OCI-LY7 (cell line): Measurements from ENCODE around the gene TCAIM. TPM values are rescaled to one million over a fixed set of nuclear protein-coding genes. Genes with fewer than 3 reads are reported as not detected.

Source experiments
- BruUV-seq: library from RNA; stranded (reverse); fragments of 400-500 nt; replicated peaks from 2 replicates; lab custom pipeline; 2021; lab: Mats Ljungman, UMichigan
- CTCF ChIA-PET: fragments of 300-600 bp; sonication (Branson Sonifier 250); formaldehyde crosslinking; loops from one replicate; lab custom pipeline; 2022; ENCODE audit warnings: antibody characterized with exemption; ENCODE audit not compliant: unreplicated experiment; lab: Charles Lee
- POLR2A ChIA-PET: fragments of 300-600 bp; sonication (Branson Sonifier 250); formaldehyde crosslinking; loops from one replicate; lab custom pipeline; 2022; ENCODE audit warnings: antibody characterized with exemption; lab: Charles Lee
- DNase-seq: peaks from one replicate; pipeline ENCODE4 v3.0.0-alpha.2; 2015; ENCODE audit warnings: low spot score
- H2AFZ ChIP-seq: fragments of 200-600 bp; sonication (generic), shearing (Covaris generic); 2 replicates; pipeline ENCODE4 v1.6.1; 2014; ENCODE audit warnings: mild to moderate bottlenecking, antibody characterized with exemption, low read length, moderate library complexity
- H3K27ac ChIP-seq: fragments of 200-600 bp; sonication (generic); 2 replicates; pipeline ENCODE4 v1.5.1; 2014; ENCODE audit warnings: mixed run types, low read depth, mild to moderate bottlenecking, moderate library complexity, low read length, inconsistent platforms; ENCODE audit not compliant: poor library complexity, severe bottlenecking
- H3K36me3 ChIP-seq: fragments of 200-600 bp; sonication (generic); 2 replicates; pipeline ENCODE4 v1.6.1; 2014; ENCODE audit warnings: mild to moderate bottlenecking, antibody characterized with exemption, low read length, moderate library complexity, mixed read lengths; ENCODE audit not compliant: insufficient read depth
- H3K4me1 ChIP-seq: fragments of 200-600 bp; sonication (generic); 2 replicates; pipeline ENCODE4 v1.5.1; 2014; ENCODE audit warnings: mild to moderate bottlenecking, low read length; ENCODE audit not compliant: insufficient read depth, poor library complexity, severe bottlenecking
- H3K4me2 ChIP-seq: fragments of 200-600 bp; sonication (generic); 2 replicates; pipeline ENCODE4 v1.6.1; 2014; ENCODE audit warnings: mild to moderate bottlenecking, low read length
- H3K4me3 ChIP-seq: fragments of 200-600 bp; sonication (generic); 2 replicates; pipeline ENCODE4 v1.5.1; 2014; ENCODE audit warnings: mild to moderate bottlenecking, low read depth, low read length; ENCODE audit not compliant: poor library complexity, severe bottlenecking
- H3K79me2 ChIP-seq: fragments of 200-600 bp; sonication (generic); 2 replicates; pipeline ENCODE4 v1.6.1; 2016; ENCODE audit warnings: low read depth, mild to moderate bottlenecking, low read length, moderate library complexity, mixed read lengths; ENCODE audit not compliant: insufficient read depth
- H3K9me2 ChIP-seq: fragments of 200-600 bp; sonication (generic); 2 replicates; pipeline ENCODE4 v1.6.1; 2016; ENCODE audit warnings: mild to moderate bottlenecking, low read length, mixed read lengths; ENCODE audit not compliant: insufficient read depth
- H3K9me3 ChIP-seq: fragments of 200-600 bp; sonication (generic); 2 replicates; pipeline ENCODE4 v1.6.1; 2014; ENCODE audit warnings: mild to moderate bottlenecking, mixed run types, low read length, mixed read lengths
- H4K20me1 ChIP-seq: fragments of 200-600 bp; sonication (generic); 2 replicates; pipeline ENCODE4 v1.6.1; 2014; ENCODE audit warnings: mild to moderate bottlenecking, antibody characterized with exemption, low read length, moderate library complexity, mixed read lengths; ENCODE audit not compliant: insufficient read depth
- EZH2phosphoT487 ChIP-seq: fragments of 200-600 bp; sonication (generic); IDR thresholded peaks from 2 replicates; pipeline ENCODE4 v1.6.1; 2018; ENCODE audit warnings: low read depth, borderline replicate concordance, mild to moderate bottlenecking, mixed run types, antibody characterized with exemption, low read length, moderate library complexity, mixed read lengths
- intact Hi-C: fragments of 100-400 bp; cut with micrococcal nuclease; formaldehyde crosslinking; loops from one replicate; pipeline ENCODE4 v1.10.0; 2022; ENCODE audit not compliant: unreplicated experiment
- total RNA-seq, 2 experiments: library from RNA; depleted of rRNA in 1 of 2; stranded (reverse); fragments of >200 nt in 1 of 2; shearing (Covaris generic) in 1 of 2; gene quantifications; 2 replicates each; pipeline ENCODE4 v1.2.3, GENCODE V29; 2014 to 2022
- TF ChIP-seq, protein P1 (sequence below): fragments of 200-600 bp; sonication (generic); conservative IDR thresholded peaks from 2 replicates; pipeline ENCODE4 v1.5.1; 2014; ENCODE audit warnings: mild to moderate bottlenecking, antibody characterized with exemption, low read length, moderate library complexity, mixed read lengths

TCAIM gene
- total RNA-seq, 2 experiments from 2014 or later = 15.2 to 24.0 TPM

GRCh38 chr3:44301746-44302145 lies 36.8 kb upstream of the TCAIM start:
- ChIA-PET CTCF (no interaction called here), POLR2A (no interaction called here)
- Histone ChIP-seq H2AFZ (no peak overlapping the region), H3K4me1 (no peaks in the 10 kb centered on the region), H3K4me3 (no peak overlapping the region), H4K20me1 (no peaks in the 10 kb centered on the region), H3K9me3 (no peaks in the 10 kb centered on the region), H3K36me3 (no peaks in the 10 kb centered on the region), H3K4me2 (no peak overlapping the region), H3K9me2 (no peaks in the 10 kb centered on the region), H3K79me2 (no peaks in the 10 kb centered on the region), H3K27ac (no peak overlapping the region)
- DNase-seq = no peak
- intact Hi-C loops = no loop called here
- no TSS peak for BruUV-seq
- no peak for TF ChIP-seq EZH2phosphoT487
- TF ChIP-seq, protein P1, sequence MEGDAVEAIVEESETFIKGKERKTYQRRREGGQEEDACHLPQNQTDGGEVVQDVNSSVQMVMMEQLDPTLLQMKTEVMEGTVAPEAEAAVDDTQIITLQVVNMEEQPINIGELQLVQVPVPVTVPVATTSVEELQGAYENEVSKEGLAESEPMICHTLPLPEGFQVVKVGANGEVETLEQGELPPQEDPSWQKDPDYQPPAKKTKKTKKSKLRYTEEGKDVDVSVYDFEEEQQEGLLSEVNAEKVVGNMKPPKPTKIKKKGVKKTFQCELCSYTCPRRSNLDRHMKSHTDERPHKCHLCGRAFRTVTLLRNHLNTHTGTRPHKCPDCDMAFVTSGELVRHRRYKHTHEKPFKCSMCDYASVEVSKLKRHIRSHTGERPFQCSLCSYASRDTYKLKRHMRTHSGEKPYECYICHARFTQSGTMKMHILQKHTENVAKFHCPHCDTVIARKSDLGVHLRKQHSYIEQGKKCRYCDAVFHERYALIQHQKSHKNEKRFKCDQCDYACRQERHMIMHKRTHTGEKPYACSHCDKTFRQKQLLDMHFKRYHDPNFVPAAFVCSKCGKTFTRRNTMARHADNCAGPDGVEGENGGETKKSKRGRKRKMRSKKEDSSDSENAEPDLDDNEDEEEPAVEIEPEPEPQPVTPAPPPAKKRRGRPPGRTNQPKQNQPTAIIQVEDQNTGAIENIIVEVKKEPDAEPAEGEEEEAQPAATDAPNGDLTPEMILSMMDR = no peak

GRCh38 chr3:44309500-44309899 lies 29.1 kb upstream of the TCAIM start:
- TF ChIP-seq, protein P1 = no peak
- TF ChIP-seq EZH2phosphoT487 = no peak
- Histone ChIP-seq H4K20me1 (no peaks in the 10 kb centered on the region), H3K36me3 (no peaks in the 10 kb centered on the region), H3K27ac (no peak overlapping the region), H3K9me2 (no peaks in the 10 kb centered on the region), H3K9me3 (no peaks in the 10 kb centered on the region), H3K4me3 (no peak overlapping the region), H3K79me2 (no peaks in the 10 kb centered on the region), H3K4me1 (no peaks in the 10 kb centered on the region), H3K4me2 (no peak overlapping the region), H2AFZ (no peak overlapping the region)
- ChIA-PET CTCF (no interaction called here), POLR2A (no interaction called here)
- intact Hi-C loops = no loop called here
- no peak for DNase-seq
- no TSS peak for BruUV-seq

DNA sequence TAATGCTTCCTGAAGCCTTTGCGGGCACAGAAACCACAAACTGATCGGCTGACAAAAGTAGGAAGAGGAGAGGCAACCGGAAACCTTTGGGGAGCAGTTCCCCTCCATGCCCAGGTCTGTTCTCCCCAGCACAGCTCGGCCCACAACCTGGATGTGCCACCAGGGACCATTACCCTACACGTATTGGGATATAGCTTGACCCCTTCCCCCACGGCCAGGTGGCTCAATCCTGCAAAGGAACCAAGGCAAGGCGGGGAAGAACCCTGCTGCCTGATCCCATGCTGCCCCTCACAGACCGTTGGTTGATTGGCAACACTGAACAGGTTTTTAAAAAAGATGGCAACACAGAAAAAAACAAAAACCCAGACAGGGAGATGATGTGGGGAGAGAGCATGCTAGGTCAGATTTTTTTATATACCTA lies 19.7 kb upstream of the TCAIM start:
- Histone ChIP-seq H3K4me1 (no peaks in the 10 kb centered on the region), H2AFZ (no peak overlapping the region), H4K20me1 (no peaks in the 10 kb centered on the region; the same call in 1 of the 2 replicates), H3K27ac (no peak overlapping the region), H3K4me3 (no peak overlapping the region), H3K4me2 (no peak overlapping the region), H3K9me2 (no peaks in the 10 kb centered on the region), H3K36me3 (no peaks in the 10 kb centered on the region), H3K9me3 (no peaks in the 10 kb centered on the region), H3K79me2 (no peaks in the 10 kb centered on the region)
- ChIA-PET CTCF (no interaction called here), POLR2A (no interaction called here)
- no peak for DNase-seq
- TF ChIP-seq, protein P1 = no peak
- TF ChIP-seq EZH2phosphoT487 = no peak
- BruUV-seq = no TSS peak
- intact Hi-C loops = no loop called here
